ENCODE data around the gene PCID2.
"Not testable (repeated sequence)": the region's sequence is repeated elsewhere in the genome, so short reads cannot be mapped to it uniquely, and the experiment has no call there.

PCID2 gene

DNA sequence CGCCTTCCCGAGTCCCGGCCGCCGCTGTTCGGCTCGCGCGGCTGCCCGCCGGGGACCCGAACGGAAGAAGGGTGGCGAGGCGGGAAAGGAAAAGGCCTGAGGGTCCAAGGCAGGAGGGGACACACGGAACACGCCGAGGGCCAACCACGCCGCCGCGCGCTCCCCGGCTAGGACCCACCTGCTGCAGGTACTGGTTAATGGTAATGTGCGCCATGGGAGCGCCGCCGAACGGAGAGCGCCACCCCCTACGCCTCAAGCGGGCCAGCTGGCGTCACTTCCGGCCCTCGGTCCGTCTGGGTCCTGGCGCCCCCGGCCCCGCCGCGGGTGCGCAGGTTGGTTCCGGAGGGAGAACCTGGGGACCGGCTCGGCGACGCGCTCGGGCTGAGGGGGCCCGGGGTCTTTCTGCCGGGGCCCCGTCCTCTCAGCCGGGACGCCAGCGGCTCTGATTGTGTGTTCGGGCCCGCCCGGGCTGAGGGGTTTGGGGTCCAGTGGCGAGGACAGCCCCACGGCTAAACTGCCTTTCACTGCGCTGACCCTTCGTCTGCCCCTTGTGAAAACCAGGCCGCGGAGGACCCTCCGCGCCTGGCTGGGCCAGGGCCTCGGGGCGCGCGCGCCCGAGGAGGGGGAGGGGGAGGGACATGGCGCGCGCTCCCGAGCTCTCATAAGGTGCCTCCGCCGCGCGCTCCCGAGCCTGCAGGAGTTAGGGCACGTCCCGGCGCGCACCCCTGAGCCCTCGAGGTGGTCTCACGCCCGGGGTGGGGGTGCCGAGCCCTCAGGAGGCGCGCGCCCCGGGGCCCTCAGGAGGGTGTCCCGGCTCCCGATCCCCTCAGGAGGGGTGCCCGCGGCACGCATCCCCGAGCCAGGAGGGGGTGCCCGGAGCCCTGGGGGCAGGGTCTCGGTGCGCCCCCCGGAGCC, at the start of gene PCID2:
Gene PCID2 (minus strand): TSS at position 249 of the 915 bp plus-strand sequence. CDS start 35 bp downstream, at position 214.
- peak; percentile 81 to 83 for DNase-seq (ENCODE audit: low read depth in 2 of 2)

DNA sequence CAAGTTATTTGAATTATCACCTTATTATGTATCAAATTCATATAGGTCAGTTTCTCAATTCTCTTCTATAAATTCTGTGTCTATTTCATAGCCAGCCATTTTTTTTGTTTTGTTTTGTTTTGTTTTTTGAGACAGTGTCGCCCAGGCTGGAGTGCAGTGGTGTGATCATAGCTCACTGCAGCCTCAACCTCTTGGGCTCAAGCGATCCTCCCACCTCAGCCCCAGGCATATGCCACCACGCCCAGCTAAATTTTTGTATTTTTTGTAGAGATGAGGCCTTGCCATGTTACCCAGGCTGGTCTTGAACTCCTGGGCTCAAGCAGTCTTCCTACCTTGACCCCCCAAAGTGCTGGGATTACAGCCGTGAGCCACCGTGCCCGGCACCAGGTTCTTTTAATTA, 49.4 kb upstream of the PCID2 start:
- DNase-seq (ENCODE audit: low read depth in 2 of 2) = not testable (repeated sequence)

DNA sequence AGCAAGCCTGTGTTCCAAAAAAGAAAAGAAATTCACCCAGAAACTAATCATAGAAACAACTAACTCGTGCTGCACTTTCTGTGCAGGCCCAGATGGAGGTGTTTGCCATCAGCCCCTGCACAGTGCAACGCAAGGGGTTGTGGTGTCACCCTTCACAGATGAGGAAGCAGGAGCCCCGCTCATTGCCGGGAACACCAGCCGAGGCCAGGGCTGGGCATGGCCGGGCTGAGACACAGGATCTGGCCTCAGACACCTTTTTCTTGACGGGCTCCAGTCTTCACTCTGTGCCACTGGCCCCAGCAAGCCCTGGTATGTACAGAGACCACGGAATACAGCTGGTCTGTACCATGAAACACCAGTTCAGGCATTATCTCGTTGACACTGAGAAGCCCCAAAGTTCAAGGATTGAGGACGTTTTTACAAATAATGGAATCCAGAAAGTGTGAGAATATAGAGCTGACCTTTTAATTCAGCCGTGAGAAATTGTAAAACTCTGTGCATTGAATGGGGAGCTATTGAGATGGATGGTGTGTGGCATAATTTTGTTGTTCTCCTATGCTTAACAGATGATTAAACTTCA, 44.1 kb upstream of the PCID2 start:
- DNase-seq (ENCODE audit: low read depth in 2 of 2) = no peak

DNA sequence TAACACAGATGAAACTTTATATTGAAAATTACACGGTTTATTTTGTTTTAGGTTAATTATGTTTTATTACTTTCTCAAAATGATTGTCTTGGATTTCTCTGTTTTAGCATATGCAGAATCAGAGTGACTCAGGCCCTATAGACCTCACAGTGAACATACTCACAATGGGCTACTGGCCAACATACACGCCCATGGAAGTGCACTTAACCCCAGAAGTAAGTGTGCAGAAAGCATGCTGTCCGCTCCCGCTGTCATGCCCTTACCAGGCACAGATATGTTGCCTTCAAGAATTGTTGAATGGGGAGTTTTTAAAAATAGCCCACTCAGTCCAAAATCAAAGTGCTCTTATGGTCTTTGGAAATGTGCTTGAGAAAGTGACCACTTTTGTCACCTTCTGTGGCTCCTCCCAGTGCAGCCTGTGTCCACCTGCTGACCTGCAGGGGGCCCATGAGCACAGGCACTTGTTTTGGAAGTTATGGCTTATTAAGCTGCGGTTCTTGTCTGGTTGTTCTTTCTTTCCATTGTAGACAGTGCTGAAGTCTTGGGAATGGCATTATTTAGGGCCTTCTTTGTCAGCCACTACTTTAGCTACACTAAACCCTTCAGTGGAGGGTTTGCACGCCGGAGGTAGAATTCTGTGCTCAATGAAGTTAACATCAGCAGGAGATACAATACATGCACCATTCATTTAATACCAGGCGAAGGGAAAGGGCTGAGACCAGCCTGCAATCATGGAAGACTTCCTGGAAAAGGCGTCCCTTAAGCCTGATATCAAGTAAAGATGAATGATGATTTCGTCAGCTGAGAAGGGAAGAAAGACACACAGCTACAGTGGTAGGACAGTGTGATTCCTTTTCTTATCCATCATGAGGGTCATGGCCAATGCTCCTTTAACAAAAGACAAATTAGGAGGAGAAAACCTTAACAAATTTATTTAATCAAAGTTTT, 37.7 kb upstream of the PCID2 start:
- no peak for DNase-seq (ENCODE audit: low read depth in 2 of 2)

DNA sequence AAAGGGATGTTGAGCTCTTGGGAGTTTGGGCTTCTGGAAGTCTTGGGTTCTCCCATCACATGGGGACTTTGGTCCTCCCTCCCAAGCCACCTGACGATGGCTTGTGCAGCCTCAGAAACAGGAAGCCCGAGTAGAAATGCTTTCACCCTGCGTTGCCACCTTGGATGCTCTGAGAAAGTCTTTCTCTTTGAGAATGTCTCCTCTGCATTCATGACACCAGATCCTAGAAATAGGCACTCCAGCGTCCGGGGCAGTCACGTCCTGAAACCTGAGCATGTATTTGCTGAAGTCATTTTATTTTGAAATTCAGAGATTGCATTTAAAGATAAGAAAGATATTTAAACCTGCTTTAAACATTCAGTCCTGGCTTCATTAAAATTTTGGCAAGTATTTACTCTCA, 35.4 kb upstream of the PCID2 start:
- no peak for DNase-seq (ENCODE audit: low read depth in 2 of 2)

DNA sequence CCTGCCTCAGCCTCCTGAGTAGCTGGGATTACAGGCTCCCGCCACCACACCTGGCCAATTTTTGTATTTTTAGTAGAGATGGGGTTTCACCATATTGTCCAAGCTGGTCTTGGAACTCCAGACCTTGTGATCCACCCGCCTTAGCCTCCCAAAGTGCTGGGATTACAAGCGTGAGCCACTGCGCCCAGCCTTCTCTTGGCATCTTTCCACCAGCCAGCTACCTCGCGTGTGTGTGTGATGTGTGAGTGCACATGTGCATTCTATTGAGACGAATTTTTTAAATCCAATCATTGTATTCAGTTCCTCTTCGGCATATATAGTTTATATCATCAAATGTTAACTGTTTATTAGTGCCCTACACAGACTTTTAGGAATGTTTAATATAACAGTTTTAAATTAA, 33.2 kb upstream of the PCID2 start:
- not testable (repeated sequence) for DNase-seq (ENCODE audit: low read depth in 2 of 2)

DNA sequence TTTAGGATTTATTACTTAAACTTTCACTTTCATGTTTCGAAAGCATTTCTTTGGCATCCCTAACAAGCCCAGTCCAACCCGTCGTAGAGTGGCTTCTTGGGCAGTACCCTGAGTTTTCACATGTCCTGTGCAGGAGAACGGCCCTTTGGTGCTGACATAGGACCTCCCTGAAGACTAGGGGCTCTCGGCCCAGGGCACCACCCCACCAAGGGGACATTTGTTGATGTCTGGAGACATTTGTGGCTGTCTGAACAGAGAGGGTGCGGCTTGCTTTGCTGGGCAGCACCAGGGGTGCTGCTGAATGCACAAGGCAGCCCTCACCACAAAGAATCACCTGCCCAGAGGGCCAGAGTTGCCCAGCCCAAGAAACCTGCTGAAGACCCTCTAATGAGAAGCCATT, 31.5 kb upstream of the PCID2 start:
- DNase-seq (ENCODE audit: low read depth in 2 of 2) = no peak

DNA sequence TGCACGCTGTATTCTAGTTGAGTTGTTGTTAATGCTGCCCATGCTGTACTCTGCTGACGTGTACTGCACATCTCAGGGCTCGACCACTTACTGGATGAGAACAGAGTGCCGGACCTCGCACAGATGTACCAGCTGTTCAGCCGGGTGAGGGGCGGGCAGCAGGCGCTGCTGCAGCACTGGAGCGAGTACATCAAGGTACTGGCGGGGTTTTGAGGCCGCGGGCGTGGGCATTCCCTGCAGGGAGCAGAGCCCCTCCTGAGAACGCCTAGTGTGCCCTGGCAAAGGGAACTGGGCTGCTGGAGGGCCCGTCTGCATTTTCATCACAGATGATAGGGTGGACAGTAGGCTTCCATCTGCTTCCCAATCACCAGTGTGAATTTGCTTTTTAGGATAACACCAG, 30.9 kb upstream of the PCID2 start:
- DNase-seq (ENCODE audit: low read depth in 2 of 2) = no peak

DNA sequence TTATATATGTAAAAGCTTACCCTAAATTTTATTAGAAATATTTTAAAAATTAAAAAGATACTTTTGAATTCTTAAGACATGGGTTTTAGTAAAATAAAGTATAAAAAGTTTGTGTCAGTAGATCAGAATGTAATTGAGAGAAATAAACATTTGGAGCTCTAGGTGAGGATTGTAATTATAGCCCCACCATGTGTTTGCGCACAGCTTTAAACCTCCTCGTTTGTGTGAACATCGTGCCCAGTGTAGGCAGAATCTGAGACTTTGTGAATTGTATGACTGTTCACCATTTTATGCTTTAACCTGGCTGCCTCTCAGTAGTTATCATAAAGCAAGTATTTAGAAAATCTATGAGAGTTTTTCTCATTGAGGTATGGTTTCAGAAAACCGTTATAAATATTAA, 30.1 kb upstream of the PCID2 start:
- DNase-seq (ENCODE audit: low read depth in 2 of 2) = no peak

DNA sequence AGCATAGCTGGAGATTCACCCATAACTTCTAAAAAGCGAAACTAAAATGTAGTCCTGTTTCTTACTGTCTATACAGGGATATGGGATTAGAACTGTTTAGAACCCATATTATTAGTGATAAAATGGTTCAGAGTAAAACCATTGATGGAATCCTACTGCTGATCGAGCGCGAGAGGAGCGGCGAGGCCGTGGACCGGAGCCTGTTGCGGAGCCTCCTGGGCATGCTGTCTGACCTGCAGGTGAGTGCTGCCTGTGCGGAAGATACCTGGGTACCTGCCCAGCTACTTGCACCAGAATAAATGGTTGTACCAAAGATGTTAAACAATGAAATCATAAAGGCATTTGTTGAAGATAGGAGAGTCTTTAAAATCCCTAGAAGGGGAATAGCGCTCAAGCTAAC, 24.6 kb upstream of the PCID2 start:
- DNase-seq (ENCODE audit: low read depth in 2 of 2) = no peak

DNA sequence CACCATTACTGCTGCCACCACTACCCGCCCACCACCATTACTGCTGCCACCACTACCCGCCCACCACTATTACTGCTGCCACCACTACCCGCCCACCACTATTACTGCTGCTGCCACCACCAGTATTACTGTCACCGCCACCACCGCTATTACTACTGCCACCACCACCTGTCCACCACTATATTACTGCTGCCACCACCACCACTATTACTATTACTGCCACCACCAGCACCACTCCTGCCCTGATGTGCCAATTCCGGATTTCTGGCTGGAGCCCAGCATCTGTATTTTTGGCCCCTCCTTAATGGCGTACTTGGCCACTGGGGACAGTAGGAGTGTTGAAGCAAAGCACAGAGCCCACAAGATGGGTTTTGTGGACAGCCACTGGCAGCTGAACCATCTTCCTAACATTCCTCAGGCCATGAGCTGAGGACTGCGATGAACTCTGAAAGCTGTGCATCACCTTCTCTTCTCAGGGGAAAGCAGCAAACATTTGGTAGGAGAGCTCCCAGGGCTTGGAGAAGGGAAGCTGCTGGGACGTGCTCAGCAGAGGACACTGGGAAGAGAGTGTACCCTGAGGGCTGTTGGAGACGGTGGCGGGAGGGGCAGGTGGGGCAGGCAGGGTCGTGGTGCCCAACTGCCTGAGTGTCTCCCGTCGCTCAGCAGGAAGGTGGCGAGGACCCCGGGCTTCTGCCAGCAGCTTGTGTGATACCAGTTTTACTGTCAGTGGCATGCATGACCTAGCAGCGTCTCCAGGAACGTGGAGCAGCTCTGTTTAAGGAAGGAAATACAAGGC, 23.9 kb upstream of the PCID2 start:
- no peak for DNase-seq (ENCODE audit: low read depth in 2 of 2)

DNA sequence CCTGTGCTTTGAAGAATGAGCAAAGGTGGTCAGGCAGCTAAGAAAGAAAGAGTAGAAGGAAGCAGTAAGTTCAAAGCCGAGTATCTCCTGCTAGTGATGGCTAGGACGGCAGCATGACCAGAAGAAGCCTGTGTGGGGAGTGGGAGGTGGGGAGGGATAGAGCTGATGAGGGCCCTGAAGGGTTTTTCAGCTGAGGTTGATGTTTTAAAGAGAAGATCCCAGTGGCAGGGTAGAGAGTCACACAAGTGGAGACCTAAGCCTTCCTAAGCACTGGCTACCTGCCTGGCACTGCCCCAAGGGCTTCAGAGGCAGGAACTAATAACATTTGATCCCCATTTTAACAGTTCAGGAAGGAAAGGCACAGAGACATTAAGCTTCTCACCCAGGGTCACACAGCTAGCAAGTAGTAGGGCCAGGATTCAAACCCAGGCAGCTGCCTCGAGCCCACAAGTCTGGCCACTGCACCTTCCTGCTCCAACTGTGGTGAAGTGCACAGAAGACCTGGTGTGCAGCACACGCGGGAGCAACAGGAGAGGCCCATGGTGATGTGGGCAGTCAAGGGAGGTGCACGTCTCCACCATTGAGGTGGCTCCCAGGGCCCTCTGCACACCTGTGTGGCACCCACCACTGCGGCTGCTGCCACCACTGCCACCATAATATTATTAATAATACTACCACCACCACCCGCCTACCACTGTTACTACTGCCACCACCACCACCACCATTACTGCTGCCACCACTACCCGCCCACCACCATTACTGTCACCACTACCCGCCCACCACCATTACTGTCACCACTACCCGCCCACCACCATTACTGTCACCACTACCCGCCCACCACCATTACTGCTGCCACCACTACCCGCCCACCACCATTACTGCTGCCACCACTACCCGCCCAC, 23.1 kb upstream of the PCID2 start:
- no peak for DNase-seq (ENCODE audit: low read depth in 2 of 2)

DNA sequence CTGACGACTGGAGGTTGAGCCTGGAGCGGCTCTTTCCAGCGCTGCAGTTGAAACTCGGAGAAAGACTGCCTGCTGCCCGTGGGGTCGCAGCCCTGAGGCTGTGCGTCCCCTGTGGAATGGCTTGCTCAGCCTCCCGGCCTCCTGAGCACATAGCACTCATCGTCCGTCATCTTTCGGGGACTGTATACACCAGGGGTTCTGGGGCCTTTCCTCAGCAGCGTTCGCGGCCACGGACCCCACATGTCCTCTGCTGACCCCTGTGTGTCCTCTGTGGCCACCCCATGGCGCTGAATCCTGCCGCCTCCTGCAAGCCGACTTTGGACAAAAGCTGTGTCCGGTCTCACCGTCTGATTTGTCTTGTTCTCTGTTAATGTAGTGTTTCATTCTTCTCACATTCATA, 21.3 kb upstream of the PCID2 start:
- DNase-seq (ENCODE audit: low read depth in 2 of 2) = no peak

DNA sequence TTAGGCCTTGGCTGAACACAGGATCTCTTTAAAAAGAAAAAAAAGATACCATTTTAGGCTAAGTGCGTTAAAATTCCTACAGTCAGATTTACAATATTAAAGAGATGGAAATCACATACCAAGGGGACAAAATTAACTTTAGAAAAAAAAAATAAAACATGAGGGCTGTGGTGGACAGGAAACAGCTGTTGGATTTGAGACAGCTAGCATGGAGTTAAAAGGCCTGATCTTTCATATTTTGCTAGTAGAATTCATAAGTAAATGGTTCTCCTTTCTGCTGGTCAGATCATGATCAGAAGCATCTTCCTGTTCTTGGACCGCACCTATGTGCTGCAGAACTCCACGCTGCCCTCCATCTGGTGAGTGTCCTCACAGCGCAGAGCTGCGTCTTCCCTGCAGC, 20.7 kb upstream of the PCID2 start:
- DNase-seq (ENCODE audit: low read depth in 2 of 2) = no peak

DNA sequence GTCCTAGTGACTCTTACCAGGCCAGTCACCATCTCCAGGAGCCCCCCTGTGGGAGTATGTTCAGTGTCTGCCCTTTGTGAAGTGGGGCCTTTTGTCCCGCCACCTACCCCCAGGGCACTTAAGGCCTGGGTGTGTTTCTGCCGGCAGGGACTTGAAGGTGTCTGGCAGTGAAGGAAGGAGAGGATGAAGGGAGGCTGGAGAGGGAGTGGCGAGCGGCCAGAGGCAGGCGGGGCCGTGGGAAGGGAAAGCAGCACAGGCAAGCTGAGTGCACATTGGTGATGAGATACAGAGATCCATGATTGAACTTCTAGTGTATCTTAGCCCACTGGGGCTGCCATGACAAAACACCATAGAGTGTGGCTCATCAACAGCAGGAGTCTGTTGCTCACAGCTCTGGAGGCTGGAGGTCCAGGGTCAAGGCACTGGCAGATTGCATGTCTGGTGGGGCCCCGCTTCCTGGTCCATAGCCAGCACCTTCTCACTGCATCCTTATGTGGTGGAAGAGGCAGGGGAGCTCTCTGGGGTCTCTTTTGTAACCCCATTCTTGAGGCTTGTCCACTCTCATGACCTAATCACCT, 18.5 kb upstream of the PCID2 start:
- no peak for DNase-seq (ENCODE audit: low read depth in 2 of 2)

DNA sequence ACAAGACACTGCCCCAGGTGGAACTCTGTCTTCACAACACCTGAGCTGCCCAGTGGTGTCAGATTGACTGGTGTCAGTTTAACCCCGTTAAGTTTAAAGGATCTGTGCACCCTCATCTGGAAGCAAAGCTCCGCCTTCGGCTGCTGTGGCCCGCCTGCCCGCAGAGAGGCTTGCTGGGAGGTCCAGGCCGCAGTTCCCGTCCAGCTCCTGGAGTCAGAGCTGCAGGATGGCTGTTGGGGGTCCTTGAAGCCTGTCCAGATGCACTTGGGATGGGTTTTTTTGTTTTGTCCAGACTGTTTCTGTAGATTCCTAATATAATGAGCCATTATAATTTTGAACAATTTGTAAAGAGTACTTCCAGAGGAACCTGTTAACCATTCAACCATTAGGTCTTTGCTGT, 17.0 kb upstream of the PCID2 start:
- no peak for DNase-seq (ENCODE audit: low read depth in 2 of 2)

DNA sequence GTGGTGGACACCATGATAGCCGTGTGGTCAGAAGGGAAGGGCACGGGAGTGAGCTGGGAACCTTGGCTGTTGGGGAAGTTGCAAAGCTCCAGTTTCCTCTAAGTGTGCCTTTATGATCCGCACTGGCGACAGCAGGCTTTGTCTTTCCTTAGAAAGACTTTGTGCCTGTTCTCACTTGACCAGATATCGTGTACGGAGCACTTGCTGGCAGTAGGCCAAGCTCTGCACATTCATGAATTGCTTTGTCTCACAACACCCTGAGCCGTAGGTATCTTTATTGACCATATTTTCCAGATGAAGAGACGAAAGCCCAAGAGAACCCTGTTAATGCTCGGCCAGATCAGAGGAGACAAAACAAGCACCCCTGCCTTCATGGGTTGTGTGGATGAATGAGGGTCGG, 16.0 kb upstream of the PCID2 start:
- no peak for DNase-seq (ENCODE audit: low read depth in 2 of 2)

DNA sequence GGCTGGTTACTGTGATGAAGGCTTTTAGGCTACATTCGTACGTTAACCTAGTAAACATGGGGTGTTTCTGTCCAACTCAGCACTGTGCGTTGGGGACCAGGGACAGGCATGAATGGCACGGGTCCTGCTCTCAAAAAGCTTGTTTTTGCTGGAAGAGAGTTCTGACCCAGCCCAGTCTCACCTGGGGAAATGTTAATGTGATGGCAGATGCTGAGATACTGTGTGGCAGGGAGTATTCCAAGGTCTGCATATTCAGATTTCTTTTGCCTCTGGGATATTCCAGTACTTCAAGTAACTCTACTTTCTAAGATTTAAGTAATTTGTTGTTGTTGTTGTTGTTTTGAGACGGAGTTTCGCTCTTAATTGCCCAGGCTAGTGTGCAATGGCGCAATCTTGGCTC, 14.6 kb upstream of the PCID2 start:
- DNase-seq (ENCODE audit: low read depth in 2 of 2) = no peak

DNA sequence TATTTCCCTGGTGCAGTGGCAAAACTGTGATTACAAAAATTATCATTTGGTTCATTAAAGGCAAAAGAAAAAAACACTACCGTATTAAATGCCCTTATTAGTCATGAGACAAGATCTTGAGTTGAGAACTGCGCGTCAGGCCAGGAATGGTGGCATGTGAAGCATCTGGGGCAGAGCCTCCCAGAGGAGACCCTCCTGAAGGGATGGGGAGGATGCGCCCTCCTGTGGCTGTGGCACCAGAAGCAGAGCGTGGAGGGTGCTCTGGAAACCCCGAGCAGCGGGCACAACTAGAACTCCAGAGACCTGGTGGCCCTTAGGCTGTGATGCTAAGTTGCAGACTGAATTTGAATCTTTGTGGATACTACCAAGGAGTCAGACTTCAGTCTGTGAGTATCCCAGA, 12.4 kb upstream of the PCID2 start:
- no peak for DNase-seq (ENCODE audit: low read depth in 2 of 2)

DNA sequence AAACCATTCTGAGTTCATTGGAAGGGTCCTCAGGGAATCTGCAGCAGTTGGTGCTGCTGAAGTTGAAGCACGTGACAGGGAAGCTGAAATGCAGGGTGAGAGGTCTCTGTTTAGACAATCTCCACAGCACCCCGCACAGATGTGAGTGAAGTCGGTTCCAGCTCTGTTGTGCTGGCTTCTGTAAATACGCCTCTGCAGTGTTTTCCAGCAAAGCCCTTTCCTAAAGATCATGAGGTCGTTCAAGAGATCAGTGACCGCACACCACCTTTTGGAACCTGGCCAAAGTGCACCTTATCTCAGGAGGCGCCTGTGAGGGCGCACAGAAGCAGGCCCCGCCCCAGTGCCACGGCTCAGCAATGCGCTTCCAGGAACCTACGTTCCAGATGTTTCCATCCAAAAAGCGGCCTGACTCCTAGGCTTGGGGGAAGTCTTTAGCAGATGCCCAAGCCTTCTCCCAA, 11.7 kb upstream of the PCID2 start:
- no peak for DNase-seq (ENCODE audit: low read depth in 2 of 2)

All from stimulated activated CD4-positive, alpha-beta T cell treated with anti-CD3 and anti-CD28 coated beads, Interleukin-4, amount 100 ng/mL, for 48 hours (primary cell).